GM12874 (cell line): ENCODE data around the gene NFATC3.

ENCODE experiments used
- CTCF ChIP-seq: IDR thresholded peaks from 2 replicates; pipeline ENCODE4 v1.5.1; 2011; ENCODE audit warnings: low read depth, mild to moderate bottlenecking, control low read depth, low read length, moderate library complexity; ENCODE audit not compliant: insufficient read depth

The NFATC3 gene

DNA sequence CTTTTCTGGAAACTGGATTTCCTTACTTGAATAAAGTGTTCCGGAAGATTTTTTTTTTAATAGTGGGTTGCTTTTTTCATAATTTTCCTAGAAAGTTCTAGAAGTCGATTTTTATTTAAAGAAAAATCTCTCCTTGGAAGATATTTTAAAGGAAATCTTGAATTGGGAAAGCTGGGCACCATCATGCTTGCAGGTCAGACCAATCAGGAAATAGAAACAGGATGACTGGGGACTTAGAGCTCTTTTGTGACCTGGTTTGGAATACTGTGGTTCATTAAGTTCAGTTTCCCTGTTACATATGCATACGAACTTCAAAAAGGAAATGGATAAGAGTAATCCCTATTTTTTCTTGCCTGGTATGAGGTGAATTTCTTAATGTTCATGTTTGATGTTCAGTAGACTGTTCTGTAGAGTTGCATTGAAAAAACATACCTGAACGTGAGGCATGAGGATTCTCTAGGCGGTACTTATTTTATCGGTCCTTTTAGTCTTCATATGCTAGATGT lies 1.2 kb downstream of the NFATC3 start:
- no peak for TF ChIP-seq CTCF

DNA sequence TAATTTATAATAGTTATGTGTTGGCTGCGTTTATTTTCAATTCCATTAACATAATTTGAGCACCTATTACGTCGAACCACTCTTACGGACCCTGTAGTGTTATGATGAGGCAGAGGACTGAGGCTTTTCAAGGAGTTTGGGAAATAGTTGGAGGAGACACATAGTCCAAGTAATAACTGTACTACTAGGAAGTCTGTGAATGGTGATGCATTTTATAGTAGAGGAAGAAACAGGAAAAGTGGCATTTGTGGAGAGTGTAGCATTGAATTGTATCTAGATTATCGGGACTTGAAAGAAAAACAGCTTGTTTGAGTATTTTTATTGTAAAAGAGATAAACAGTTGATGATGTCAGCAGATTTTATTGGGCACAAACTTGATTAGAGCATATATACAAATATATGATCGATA lies 1.7 kb downstream of the NFATC3 start:
- no peak for TF ChIP-seq CTCF

DNA sequence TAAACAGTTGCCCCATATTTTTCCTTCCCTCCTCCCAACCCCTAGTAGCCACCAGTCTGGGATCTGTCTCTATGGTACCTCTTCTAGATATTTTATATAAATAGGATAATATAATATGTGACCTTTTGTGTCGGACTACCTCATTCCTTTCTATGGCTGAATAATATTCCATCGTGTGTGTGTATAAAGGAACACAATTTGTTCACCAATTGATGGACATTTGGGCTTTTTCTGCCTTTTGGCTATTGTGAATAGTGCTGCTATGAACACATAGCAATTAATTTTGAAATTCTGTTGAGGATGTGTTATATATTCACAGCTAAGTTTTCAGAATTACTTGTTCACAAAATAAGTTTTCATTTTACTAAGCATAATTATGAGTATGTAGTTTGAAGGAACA lies 2.5 kb downstream of the NFATC3 start:
- TF ChIP-seq CTCF: no peak

DNA sequence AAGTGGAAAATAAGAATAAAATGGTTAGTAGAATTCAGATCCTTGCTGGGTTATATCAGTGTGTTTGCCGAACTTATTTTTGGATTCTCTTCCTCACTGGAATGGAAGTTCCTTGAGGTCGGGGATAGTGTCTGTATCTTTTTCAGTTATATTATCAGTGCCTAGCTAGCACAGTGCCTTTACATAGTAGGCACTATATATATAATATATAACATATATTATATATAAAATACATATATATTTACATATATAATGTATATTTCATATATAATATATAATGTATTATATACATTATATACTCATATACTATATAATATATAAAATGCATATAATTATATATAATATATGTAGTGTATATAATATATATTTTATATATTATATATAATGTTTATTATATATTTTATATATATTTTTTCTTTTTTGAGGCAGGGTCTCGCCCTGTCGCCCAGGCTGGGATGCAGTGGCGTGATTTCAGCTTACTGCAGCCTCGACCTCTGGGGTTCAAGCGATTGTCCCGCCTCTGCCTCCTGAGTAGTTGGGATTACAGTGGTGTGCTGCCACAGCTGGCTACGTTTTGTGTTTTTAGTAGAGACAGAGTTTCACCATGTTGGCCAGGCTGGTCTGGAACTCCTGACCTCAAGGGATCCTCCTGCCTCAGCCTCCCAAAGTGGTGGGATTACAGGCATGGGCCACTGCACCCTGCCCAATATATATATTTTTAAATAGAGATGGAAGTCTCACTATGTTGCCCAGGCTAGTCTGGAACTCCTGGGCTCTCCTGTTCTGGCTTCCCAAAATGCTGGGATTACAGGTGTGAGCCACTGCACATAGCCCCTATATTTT lies 3.2 kb downstream of the NFATC3 start:
- TF ChIP-seq CTCF: no peak

- TF ChIP-seq CTCF: no peak
These were observed 3.9 kb downstream of the NFATC3 start for GRCh38 chr16:68089067-68089466.

DNA sequence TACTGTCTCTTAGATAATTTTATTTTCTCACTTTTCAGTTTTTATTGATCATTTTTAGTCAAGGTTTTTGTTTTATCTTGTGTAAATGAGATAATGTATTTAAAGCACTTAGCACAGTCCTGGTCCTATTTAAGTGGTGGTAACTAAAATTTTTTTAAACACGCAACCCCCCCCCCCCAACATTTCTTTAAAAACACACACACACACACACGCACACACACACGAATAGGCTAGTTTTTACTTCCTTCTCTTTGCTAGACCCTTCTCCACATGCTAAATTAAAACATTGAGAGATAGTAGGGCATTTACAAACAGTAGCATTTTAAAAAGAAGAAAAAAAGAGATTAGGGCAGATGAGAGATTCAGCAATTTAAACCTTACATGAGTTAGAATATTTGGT lies 5.0 kb downstream of the NFATC3 start:
- TF ChIP-seq CTCF: no peak

DNA sequence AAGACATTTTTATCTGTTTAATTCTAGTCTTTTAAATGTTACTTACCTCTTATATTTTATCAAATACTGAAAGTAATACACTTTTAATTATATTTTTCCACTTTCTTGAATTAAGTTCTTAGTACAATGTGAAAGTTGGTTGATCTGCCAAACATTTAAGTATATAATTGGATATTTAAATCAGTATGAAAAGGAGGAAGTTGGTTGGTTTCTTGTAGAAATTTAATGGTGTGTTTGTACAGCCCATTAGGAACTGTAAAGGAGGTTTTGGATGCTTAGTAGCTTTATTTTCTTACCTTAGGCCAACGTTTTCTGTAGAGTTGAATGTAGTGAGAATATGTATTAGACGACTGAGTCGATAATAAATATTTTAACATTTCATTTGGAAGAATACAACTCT lies 5.4 kb downstream of the NFATC3 start:
- no peak for TF ChIP-seq CTCF
